ENCODE measurements around the gene LRCH1.

- TF ChIP-seq CTCF (conservative IDR thresholded peaks at IDR 0.05; ENCODE audit: low read length) (no peak), EZH2phosphoT487 (IDR thresholded peaks at IDR 0.05; ENCODE audit: borderline replicate concordance, low read depth, low read length) (no peak)
Measured at GRCh38 chr13:46761866-46762265, 208.9 kb downstream of the LRCH1 start.
